Epidermal melanocyte (primary cell): ENCODE results near the gene SEMA3A.

Experiments
- DNase-seq: peaks from one replicate; pipeline ENCODE4 v3.0.0; 2011; ENCODE audit warnings: low spot score; ENCODE audit not compliant: insufficient read length

Gene SEMA3A

DNA sequence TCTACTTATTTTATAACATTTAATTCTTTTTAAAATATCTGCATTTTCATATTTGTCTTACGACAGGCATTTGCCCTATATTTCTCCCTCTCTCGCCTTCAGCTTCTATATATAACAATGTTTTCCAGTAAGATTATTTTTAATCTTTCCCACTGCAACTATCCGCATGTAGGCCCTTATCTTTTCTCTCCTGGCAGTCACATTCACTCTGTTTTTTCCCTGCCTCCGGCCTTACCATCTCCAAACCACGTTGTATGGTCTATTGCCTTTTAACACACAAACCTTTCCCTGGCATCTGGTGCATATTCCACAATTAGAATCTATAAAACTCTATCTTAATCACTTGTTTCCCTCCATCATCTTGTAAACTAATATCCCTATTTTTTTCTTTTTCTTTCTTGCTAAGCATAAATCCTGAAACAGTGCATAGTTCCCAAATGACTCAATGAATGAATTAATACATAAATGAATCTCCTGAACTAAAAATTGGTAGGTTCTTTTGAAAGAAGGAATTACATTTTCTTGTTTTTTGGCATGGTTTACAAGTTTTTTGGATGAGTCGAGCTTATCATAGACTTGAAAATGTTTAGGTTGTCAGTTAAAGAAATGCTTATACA lies 173.2 kb downstream of the SEMA3A start:
- no peak for DNase-seq

DNA sequence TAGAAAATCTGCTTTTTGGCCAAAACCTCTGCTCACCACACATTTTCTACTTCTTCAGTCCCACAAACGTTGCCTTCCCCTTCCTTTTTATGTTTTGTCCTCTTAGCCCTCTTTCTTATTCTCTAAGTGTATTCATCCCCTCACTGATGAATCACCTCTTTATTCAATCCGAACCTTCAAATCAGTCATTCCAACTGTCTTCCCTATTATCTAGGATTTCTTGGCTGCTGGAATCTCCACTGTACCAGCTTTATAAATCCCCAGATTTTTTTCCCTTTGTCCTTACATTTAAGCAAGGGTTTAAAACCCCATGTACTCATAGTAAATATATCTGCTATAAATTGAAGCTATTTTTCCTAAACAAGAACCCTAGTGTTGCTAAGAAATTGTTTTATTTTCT lies 176.9 kb downstream of the SEMA3A start:
- DNase-seq, result no peak

DNA sequence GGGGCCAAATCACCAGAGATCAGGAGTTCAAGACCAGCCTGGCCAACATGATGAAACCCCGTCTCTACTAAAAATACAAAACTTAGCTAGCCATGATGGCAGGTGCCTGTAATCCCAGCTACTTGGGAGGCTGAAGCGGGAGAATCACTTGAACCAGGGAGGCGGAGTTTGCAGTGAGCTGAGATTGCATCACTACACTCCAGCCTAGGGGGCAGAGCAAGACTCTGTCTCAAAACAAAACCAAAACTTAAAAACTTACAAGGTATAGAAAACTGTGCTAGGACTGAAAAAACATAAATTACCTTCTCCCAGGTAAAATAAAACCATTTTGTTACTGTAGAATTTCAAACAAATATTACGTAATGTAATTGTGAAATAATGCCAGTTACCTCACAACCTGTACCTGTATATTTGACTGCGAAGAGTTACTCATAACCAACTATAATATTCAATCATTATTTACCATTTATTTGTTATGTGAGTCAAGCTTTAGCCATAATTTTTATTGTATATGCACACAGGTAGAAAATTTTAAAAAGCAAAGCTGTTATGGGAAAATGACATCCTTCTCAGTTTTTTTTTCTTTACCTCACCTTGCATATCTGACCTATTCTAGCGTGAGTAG lies 180.9 kb downstream of the SEMA3A start:
- no peak for DNase-seq

DNA sequence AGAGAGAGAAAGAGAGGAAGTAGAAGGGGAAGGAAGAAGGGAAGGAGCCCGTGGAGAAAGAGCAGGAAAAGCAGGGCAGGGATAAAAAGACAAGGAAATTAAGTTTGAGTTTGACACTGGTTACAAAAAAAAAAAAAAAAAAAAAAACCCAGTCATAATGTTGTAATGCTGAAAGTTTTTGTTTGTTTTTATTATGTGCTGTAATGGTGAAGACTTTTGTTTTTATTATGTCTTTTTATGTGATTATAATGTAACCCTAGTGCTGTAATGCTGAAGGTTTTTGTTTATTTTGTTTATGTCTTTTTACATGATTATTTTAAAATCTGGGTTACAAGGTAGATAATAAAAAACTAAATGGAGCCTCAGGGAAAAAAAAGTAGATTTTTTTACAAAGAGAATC lies 184.8 kb downstream of the SEMA3A start:
- no peak for DNase-seq

DNA sequence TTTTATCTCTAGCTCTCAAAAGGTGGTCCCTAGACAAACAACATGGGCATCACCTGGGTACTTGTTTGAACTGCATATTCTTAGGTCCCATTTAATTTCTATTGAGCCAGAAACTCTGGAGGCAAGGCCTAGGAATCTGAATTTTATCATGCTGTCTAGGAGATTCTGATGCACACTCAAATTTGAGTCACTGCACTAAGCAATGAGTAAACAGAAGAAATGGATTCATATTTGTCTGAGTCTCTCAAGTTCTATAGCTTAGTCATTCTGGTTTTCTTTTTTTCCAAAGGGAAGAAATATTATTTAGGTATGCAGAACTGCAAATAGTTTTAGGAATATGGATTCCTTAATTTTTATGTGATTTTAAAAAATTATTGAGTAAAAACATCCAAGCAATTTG lies 185.5 kb downstream of the SEMA3A start:
- no peak for DNase-seq

DNA sequence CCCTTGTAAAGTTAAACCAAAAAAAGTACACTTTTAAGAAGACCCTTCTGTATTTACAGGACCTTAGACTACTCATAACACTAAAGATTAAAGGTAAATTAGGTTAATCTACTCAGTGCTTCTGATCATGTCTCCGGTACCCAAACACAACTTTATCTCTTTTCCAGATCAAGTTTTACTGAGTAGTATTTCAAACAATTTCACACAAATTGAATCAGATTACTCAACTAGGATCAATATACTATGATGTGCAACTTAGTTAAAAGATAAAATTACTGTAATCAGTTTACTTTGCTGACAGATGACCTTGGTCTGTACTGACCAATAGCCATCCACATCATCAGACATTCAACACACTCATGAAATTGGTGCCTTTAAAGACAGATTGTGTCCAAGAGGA lies 191.4 kb downstream of the SEMA3A start:
- DNase-seq, result no peak

DNA sequence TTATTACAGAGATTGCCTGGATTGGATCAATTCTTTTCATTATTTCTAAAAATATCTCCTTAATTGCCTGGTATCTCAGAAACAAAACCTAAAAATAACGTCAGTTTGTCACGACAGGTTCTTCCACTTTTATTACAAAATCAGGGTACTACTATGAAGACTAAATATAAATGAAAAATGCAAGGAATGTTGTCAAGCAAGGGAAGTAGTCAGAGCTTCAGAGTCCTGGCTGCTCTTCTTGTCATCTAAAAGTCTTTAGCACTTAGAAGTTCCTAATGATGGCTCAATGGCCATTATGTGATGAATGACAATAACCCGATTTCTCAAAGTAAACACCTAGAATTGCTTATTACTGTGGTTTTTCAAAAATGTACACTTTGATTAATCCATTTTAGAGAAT lies 192.2 kb downstream of the SEMA3A start:
- no peak for DNase-seq

DNA sequence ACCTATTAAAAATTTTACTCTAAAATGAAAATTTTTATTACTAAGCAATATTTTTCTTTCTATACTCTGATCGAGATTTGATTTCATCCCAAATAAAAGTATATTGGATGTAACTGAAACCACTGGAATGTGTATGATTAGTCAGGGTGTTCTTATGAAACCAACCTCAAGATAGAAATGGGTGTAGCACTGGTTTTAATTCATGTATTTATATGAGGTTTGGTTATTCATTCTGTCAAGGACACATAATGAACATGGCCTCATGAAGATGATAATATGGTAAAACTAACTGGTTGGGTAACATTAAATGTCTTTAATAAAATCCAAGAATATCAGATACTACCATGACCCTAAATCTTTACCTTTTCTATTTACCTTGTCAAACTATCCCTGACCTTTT lies 197.7 kb downstream of the SEMA3A start:
- DNase-seq, result no peak

DNA sequence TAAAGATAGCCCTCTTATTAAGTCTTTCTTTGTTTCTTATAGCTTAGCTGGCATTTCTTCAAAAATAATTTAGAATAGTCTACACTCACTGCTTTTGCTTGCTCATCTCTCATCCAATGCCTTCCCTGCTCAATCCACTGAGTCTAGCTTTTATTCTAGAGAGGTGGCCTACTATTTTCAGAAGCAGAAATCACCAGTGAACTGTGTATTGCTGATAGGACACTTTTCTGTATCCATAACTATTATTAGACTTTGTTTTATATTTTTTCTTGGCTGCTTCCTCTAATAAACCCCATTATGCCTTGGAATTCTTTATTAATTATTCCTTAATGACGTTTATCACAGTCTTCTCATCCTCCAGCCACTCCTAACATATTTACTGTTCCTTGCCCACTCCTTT lies 206.8 kb downstream of the SEMA3A start:
- DNase-seq, result no peak

DNA sequence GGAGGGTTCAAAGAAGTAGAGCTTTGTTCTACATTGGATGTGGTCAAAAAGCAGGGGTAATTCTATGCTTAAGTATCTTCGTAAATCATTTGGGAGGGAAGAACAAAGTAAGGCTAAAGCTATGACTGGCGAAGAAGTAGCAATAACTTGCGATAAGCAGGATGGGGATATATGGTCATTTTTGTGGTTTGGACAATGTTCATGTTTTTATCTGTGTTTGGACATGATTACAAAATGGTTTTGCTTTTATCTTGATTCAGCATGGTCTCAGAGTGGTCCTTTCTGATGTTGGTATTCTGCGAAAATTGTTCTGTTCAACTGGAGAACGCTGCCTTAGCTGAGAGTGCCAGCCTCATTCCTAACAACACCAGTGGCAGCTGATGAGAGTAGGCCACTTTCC lies 208.8 kb downstream of the SEMA3A start:
- no peak for DNase-seq

DNA sequence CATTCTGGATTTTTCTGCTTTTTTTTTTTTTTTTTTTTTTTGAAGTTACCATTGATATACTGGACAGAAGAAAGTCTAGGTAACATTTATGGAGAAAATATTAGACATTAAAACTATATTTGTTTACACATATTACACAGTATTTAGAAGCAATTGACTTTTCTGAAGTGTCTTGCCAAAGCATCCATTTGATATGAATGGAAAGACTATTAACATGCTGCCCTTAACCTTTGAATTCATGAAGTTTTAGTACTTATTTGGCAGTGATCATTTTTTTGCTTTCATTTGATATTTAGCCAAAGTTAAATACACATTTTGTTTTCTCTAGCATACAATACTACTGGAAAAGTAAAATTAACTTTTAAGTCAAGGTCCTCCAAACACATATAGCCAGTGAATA lies 210.0 kb downstream of the SEMA3A start:
- DNase-seq, result no peak

DNA sequence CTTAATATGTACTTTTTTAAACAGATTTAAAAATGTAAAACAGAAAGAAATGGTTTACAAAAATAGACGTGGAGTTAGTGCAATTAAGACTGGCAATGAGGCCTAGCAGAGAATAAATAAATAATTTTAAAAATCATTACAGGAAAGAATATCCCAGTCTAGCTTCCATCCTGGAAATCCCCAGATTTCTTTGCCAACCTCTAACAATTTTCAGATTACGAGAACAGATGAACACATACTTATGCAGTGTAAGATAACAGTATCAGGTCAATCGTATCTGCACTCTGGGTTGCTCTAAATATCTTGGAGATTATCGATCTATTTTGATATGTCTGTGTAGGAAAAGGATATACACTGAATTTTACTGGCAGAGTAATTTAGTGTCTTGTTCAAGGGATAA lies 210.5 kb downstream of the SEMA3A start:
- DNase-seq, result no peak

DNA sequence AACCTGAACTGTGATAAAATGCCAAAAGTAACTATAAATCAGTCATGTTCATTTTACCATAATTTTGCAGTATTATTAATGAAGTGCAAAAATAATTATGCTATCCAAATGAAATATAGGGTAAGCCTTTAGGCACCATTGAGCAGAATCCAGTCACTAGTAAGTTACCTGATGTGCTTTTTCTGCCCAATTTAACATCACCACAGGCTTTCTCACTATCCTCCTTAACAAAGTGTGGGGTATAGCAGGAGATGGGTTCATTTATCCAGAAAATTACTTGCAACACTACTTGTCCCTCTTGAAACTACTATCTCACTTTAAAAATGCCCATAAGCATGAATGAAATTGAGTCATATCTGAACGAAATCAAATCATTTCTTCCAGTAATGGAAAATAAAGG lies 211.0 kb downstream of the SEMA3A start:
- DNase-seq, result no peak

DNA sequence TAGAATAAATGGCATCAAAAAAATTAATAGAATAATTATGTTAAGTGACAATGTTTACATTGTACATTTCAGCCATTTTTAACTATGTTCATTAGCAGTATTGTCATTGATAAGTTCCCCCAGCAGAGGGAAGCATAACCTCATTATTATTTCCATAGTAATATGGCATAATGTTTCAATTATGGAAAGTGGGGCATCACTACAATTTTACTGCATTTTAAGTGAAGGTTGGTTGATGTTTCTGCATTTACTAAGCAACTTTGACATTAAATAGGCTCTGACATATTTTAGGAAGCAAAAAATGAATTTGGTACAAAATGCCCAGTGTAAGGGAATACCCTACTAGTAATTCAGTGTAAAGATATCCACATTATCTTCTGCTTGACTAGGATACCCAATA lies 218.3 kb downstream of the SEMA3A start:
- no peak for DNase-seq

DNA sequence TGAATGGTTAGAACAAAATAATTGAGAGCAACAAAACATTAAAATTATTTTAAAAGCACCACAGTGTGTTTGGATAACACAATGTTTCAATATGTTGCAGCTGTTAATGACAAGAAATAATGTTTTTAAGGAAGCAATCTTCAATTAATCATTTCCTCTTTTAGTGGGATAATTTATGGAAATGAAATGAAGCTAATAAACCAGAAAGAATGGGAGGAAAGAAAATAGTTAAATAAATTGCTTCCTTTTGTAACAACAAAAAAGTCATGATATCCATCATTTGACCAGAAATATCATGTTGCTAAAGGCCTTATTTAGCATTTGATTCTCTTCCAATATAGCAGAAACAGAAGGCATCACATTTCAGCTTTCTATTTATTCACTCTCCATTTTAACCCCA lies 224.5 kb downstream of the SEMA3A start:
- no peak for DNase-seq

DNA sequence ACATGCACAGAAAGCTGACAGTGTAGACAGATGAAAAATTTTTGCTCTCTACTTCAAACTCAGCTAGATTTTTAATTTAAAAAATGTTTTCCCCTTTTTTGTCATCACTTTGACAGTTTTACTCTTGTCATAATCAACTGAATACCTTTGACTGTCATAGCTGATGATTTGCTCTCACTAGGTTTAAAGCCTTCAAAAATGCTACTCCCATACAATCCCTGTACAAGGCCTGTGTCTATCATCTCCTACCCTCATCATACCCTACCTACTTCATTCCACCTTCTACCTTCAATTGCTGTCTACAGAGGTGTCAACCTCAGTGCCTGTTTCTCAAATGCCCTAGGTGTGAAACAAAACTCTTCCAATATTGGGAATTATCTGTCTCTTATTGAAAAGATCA lies 230.3 kb downstream of the SEMA3A start:
- no peak for DNase-seq

DNA sequence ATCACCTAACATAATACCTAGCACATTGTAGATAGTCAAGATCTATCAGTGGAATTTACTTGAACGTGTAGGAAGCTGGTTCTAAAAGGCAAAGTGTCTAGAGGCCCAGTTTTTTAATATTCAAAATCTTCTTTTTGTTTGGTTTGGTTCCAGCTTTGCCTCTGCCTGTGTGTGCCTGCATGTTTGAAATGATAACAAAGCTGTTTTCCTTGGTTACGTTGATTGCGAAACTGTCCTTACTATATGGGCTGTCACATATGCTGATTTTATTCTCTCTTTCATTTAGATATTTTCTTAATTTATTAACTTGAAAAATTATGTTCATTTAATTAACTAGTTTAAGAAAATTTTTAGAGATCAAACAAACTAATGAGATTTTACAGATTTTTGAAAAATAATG lies 237.3 kb downstream of the SEMA3A start:
- no peak for DNase-seq

DNA sequence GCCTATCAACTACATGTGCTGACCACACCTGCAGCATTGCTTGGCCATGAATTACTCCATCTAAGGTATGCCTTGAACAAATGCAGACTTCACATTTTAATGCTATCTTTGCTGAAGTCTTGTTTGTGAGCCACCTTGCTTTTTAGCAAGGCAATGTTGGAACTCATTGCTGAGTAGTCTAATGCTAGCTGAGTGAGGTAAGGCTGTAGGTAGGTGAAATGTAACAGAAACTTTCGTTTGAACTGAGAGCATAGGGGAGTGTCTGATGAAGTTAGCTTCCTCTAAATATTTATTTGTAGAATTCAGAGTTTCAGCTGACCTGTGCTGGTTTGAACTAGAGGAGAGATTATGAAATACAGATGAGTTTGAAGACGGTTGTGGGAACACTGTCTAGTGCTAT lies 238.5 kb downstream of the SEMA3A start:
- no peak for DNase-seq

DNA sequence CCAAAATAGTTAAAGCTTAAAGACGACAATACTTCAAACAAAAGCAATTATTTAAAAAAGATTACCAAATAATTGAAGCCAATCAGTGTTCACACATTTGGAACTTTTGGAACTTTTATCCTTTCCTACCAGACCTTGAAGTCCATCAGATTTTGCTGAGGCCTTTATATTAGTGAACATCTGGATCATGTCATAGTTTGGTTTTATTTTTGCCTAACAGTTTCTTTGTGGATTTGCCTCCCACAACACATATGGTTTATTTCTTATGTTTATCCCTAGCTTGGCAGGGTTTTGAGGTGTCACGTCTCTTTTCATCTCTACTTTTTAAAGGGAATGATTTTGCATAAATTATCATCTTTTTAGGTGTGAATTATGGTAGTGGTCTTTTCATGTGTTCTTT lies 242.4 kb downstream of the SEMA3A start:
- no peak for DNase-seq

DNA sequence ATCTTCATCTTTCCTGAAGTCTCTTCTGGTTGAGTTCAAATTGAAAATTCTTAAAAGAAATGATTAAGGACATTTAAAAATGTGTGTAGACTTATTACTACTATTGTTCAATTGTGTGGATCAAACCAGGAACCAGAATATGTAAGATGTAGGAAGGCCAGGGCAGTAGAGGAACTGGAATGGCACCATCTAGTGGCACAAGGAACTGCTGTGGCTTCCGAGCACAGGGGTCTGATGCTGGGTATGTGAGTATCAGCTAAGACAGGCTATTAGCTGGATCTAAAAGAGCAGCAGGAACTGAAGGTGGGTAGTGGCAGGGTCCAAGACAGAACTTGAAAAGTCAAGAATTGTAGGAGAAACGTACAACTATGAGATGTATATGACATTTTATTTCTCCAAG lies 247.3 kb downstream of the SEMA3A start:
- DNase-seq, result no peak

DNA sequence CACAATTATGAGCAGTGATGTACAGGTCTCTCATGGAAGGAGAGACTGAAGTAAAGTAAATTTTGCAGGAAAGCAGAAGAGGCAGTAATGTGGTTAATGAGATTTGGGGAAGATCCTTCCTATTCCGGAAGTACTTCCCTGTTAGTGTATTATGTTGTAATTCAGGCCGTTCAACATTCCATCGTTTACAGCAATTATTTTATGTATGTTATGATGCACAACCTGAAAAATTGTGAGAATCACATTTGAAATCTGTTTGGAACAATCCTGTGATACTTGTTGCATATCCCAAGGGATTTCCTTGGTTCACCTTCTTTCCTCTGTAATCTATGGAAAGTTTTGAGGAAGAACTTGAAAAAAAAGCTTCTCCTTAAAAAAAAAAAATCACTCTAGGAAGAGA lies 247.8 kb downstream of the SEMA3A start:
- DNase-seq, result no peak

DNA sequence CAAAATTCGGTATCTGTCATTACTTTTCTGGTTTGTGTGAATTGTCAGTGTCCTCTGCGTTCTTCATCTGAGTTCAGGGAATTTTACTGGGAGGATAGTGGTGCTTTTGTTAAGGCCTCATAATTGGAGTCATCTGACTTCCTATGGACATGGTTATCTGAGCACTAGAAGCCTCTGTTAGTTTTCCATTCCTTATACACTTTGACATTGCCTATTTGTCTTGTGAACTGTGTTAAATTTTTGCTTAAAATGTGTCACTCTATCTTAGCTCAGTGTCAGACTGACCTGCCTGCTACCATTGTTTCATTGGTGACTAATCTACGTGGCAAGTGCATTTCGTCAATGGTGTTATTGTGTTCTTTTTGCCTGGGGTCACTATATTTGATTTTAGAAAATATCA lies 253.3 kb downstream of the SEMA3A start:
- DNase-seq, result no peak

DNA sequence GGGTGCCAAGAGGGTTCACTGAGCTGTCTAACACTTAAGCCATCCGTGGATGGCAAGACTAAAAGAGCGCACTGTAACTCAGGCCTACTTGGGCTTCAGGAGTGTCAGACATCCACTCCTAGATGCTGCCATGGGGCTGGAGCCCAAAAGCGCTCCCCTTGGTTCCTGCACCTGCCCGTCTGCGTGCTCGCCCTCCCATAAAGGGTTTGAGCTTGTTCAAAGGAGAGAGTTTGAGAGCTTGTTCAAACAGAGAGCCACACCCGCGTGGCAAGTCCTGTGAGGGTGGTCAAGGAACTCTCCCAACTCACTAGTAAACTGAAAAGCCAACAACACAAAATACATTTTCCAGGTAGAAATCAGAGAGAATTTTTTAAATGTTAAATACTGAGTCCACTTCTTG lies 256.7 kb downstream of the SEMA3A start:
- no peak for DNase-seq
